DOHH2 (cell line): ENCODE data around the gene MYO1D.

Experiments
- CTCF ChIP-seq: fragments of 200-600 bp; sonication (generic); IDR thresholded peaks from one replicate; pipeline ENCODE4 v1.5.1; 2014; ENCODE audit warnings: antibody characterized with exemption, mild to moderate bottlenecking, low read depth, low read length; ENCODE audit not compliant: poor library complexity, severe bottlenecking
- EZH2phosphoT487 ChIP-seq: fragments of 200-600 bp; sonication (generic); IDR thresholded peaks from 2 replicates; pipeline ENCODE4 v1.6.1; 2017; ENCODE audit warnings: borderline replicate concordance, mild to moderate bottlenecking, antibody characterized with exemption, low read length, moderate library complexity, mixed read lengths

GRCh38 chr17:32907583-32907982 lies 30.7 kb upstream of the MYO1D start:
- TF ChIP-seq CTCF (no peak), EZH2phosphoT487 (no peak)
